ENCODE measurements around the gene STOML1.

The STOML1 gene

DNA sequence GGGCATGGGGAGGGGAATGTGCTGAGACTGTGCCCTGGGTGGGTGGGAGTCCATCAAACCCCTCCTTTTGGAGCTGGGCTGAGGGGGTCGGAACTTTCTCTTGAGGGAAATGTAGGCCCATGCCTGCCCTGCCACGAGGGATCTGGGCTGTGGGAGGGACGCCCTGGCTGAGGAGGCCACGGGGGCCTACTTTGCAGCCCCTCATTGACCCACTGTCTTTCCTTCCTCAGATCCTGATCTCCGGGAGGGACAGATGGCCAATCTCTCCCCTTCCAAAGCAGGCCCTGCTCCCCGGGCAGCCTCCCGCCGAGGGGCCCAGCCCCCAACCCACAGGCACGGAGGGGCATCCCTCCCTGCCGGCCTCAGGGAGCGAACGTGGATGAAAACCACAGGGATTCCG lies 40.5 kb downstream of the STOML1 start:
- no peak for TF ChIP-seq CTCF (conservative IDR thresholded peaks at IDR 0.05; ENCODE audit: control insufficient read depth, insufficient read depth, low read depth, low read length)
- H3K4me3 ChIP-seq (ENCODE audit: control insufficient read depth, low read depth, low read length): no peak overlapping the region
- DNase-seq (ENCODE audit: low read depth): no peak

GRCh38 chr15:73950831-73951561 lies 41.1 kb downstream of the STOML1 start:
- TF ChIP-seq CTCF (conservative IDR thresholded peaks at IDR 0.05; ENCODE audit: control insufficient read depth, insufficient read depth, low read depth, low read length): peak; percentile 64
- H3K4me3 ChIP-seq (ENCODE audit: control insufficient read depth, low read depth, low read length): no peak overlapping the region
- peak; percentile 98 for DNase-seq (ENCODE audit: low read depth)

GRCh38 chr15:73950479-73950830 lies 41.6 kb downstream of the STOML1 start:
- DNase-seq (ENCODE audit: low read depth): no peak
- no peak overlapping the region for H3K4me3 ChIP-seq (ENCODE audit: control insufficient read depth, low read depth, low read length)
- TF ChIP-seq CTCF (conservative IDR thresholded peaks at IDR 0.05; ENCODE audit: control insufficient read depth, insufficient read depth, low read depth, low read length): no peak

- H3K4me3 ChIP-seq (ENCODE audit: control insufficient read depth, low read depth, low read length): no peak overlapping the region
- no peak for DNase-seq (ENCODE audit: low read depth)
- TF ChIP-seq CTCF (conservative IDR thresholded peaks at IDR 0.05; ENCODE audit: control insufficient read depth, insufficient read depth, low read depth, low read length): no peak
Observed at GRCh38 chr15:73949496-73949895, 42.6 kb downstream of the STOML1 start.

DNA sequence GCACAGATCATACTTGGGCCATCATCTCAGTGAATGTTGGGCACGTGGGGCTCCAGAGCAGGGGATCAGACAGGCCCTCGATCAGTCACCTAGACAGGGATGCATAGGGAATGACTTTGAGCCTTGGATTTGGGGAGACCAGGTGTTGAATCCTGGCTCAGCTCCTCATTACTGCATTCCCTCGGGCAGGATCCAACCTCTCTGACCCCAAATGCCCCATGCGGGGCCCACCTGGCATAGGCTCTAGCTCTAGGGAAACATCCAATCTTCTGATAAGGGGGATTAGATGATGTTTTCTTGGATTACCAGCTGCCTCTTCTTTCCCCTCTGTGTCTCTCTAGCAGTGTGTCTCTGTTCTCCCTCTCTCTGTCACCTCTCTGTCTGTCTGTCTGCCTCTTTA lies 43.1 kb downstream of the STOML1 start:
- H3K4me3 ChIP-seq (ENCODE audit: control insufficient read depth, low read depth, low read length): no peak overlapping the region
- no peak for TF ChIP-seq CTCF (conservative IDR thresholded peaks at IDR 0.05; ENCODE audit: control insufficient read depth, insufficient read depth, low read depth, low read length)
- no peak for DNase-seq (ENCODE audit: low read depth)

DNA sequence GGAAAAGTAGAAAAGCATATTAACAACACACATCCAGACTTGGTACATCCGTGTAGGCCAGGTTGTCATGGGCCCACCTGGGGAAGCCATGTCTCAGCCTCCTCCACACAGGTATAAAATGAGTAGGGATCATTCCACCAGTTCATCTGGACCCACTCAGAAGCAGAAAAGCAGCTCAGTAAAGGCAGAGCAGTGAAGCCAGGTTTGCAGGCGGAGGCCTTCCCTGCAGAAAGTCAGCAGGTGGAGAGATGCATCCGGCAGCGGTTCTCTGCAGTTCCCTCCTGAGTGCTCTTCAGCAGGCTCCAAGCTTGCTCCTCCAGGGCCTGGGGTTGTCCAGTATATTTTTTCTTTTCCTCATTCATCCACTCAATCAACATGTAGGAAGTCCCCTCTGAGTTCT lies 43.7 kb downstream of the STOML1 start:
- TF ChIP-seq CTCF (conservative IDR thresholded peaks at IDR 0.05; ENCODE audit: control insufficient read depth, insufficient read depth, low read depth, low read length): no peak
- DNase-seq (ENCODE audit: low read depth): no peak

DNA sequence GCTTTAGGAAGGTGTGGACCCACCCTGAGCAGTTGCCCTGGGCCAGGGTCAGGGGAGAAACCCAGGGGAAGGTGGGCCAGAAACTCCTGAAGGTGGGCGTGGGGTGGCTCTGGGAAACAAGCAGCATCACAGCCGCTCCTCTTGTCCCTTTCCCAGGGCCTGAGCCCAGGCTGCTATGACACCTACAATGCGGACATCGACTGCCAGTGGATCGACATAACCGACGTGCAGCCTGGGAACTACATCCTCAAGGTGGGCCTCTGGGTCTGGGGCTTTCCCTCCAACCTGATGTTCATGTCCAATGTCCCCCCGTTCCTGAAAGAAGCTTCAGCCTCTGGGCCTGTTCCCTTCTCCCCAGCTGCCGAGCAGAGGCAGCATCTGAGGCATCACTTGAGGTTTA lies 44.4 kb downstream of the STOML1 start:
- H3K4me3 ChIP-seq (ENCODE audit: control insufficient read depth, low read depth, low read length): no peak overlapping the region
- no peak for DNase-seq (ENCODE audit: low read depth)
- no peak for TF ChIP-seq CTCF (conservative IDR thresholded peaks at IDR 0.05; ENCODE audit: control insufficient read depth, insufficient read depth, low read depth, low read length)

More for the DNA sequence above, 43.7 kb downstream of the STOML1 start:
- H3K4me3 ChIP-seq (ENCODE audit: control insufficient read depth, low read depth, low read length): no peak overlapping the region

Data from fibroblast of mammary gland (primary cell).